ENCODE measurements around the gene OR52K2.
"Not testable (repeated sequence)": the region's sequence is repeated elsewhere in the genome, so short reads cannot be mapped to it uniquely, and the experiment has no call there.

OR52K2 gene

GRCh38 chr11:4480577-4481239 is 31.6 kb downstream of the OR52K2 start:
- peak; percentile 9 for DNase-seq (ENCODE audit: low read depth)

GRCh38 chr11:4481240-4481582 is 32.1 kb downstream of the OR52K2 start:
- no peak for DNase-seq (ENCODE audit: low read depth)

- DNase-seq (ENCODE audit: low read depth), result no peak
These were observed 33.4 kb downstream of the OR52K2 start, which contains the start of gene OR52K1 for GRCh38 chr11:4482445-4482844. TSS of gene OR52K1 (plus strand) at chr11:4482646. CDS start at chr11:4488901, 6,255 bp downstream.

GRCh38 chr11:4484310-4484709 is 35.2 kb downstream of the OR52K2 start:
- DNase-seq (ENCODE audit: low read depth), result no peak

- DNase-seq (ENCODE audit: low read depth), result not testable (repeated sequence)
These were observed 42.3 kb downstream of the OR52K2 start for GRCh38 chr11:4491405-4491804.

- no peak for DNase-seq (ENCODE audit: low read depth)
These were observed 42.9 kb downstream of the OR52K2 start for GRCh38 chr11:4491878-4492606.

- no peak for DNase-seq (ENCODE audit: low read depth)
These were observed 44.4 kb downstream of the OR52K2 start for GRCh38 chr11:4493480-4493818.

- DNase-seq (ENCODE audit: low read depth), result no peak
These were observed 46.4 kb downstream of the OR52K2 start for GRCh38 chr11:4495487-4495886.

- no peak for DNase-seq (ENCODE audit: low read depth)
These were observed 46.9 kb downstream of the OR52K2 start for GRCh38 chr11:4495986-4496385.

- no peak for DNase-seq (ENCODE audit: low read depth)
These were observed 47.6 kb downstream of the OR52K2 start for GRCh38 chr11:4496557-4497248.

All from GM04503 (cell line).